Activated CD4-positive, alpha-beta memory T cell treated with anti-CD3 and anti-CD28 coated beads, Interleukin-2, amount 10 ng/mL, durations not matched to agents 7 days and 5 days (primary cell): ENCODE results near the gene HLF. TPM values are rescaled to one million over a fixed set of nuclear protein-coding genes. Genes with fewer than 3 reads are reported as not detected.
A peak's percentile ranks its signal among the peaks of the same experiment; 100 is the strongest.

Experiments
- CTCF ChIA-PET: fragments of 350-600 bp; sonication (Branson Sonifier 250); formaldehyde crosslinking; loops from one replicate; lab custom pipeline; 2021; ENCODE audit warnings: antibody characterized with exemption, inconsistent platforms; lab: Charles Lee
- POLR2A ChIA-PET: fragments of 350-600 bp; sonication (Branson Sonifier 250); formaldehyde crosslinking; loops from one replicate; lab custom pipeline; 2021; ENCODE audit warnings: antibody characterized with exemption; lab: Charles Lee
- DNase-seq: peaks from one replicate; pipeline ENCODE4 v3.0.0-alpha.2; 2020
- H3K27ac Mint-ChIP-seq: one replicate; pipeline ENCODE4 v1.8.0; 2021; ENCODE audit warnings: mild to moderate bottlenecking, mixed read lengths
- H3K27me3 Mint-ChIP-seq: one replicate; pipeline ENCODE4 v1.8.0; 2021; ENCODE audit warnings: mixed read lengths
- H3K36me3 Mint-ChIP-seq: one replicate; pipeline ENCODE4 v1.8.0; 2021; ENCODE audit warnings: low read depth, mixed read lengths
- H3K4me1 Mint-ChIP-seq: one replicate; pipeline ENCODE4 v1.8.0; 2021; ENCODE audit warnings: mixed read lengths
- H3K4me3 Mint-ChIP-seq: one replicate; pipeline ENCODE4 v1.8.0; 2021; ENCODE audit warnings: mild to moderate bottlenecking, mixed read lengths
- H3K9me3 Mint-ChIP-seq: one replicate; pipeline ENCODE4 v1.8.0; 2021; ENCODE audit warnings: mixed read lengths
- total RNA-seq, 2 experiments: library from RNA; stranded (reverse); gene quantifications; one replicate each; pipeline ENCODE4 v1.2.3, GENCODE V29; 2021

The HLF gene
- total RNA-seq, 2 experiments from 2014 or later = 2.8 to 3.3 TPM

GRCh38 chr17:55261311-55261710 lies 3.4 kb upstream of the HLF start:
- Mint-ChIP-seq H3K36me3 (no peaks in the 10 kb centered on the region), H3K27me3 (peaks cover 53% of the 10 kb centered on the region), H3K4me3 (no peak overlapping the region), H3K27ac (no peak overlapping the region), H3K9me3 (no peaks in the 10 kb centered on the region), H3K4me1 (peaks cover 20% of the 10 kb centered on the region)
- DNase-seq = no peak
- ChIA-PET CTCF (interaction anchor here (0.8 kb wide), 1 partner anchor 87 kb away, joined by 4 read pairs; no protein-coding TSS in a partner anchor), POLR2A (no interaction called here)

- peak; percentile 24 for DNase-seq
- Mint-ChIP-seq H3K4me1 (peaks cover 20% of the 10 kb centered on the region), H3K4me3 (peak overlapping the region; percentile 62), H3K36me3 (no peaks in the 10 kb centered on the region), H3K9me3 (no peaks in the 10 kb centered on the region), H3K27me3 (peaks cover 76% of the 10 kb centered on the region), H3K27ac (no peak overlapping the region)
- POLR2A ChIA-PET = interaction anchor here (1.6 to 4.7 kb wide), 2 partner anchors 23 to 26 kb away, joined by 4 to 25 read pairs; no protein-coding TSS in a partner anchor
- CTCF ChIA-PET = interaction anchor here (0.7 to 1.5 kb wide), 5 partner anchors 21 to 92 kb away, joined by 3 to 6 read pairs (median 5); no protein-coding TSS in a partner anchor
Measured at GRCh38 chr17:55263569-55264277, 1.0 kb upstream of the HLF start.

GRCh38 chr17:55264278-55264644 lies 499 bp upstream of the HLF start:
- Mint-ChIP-seq H3K9me3 (no peaks in the 10 kb centered on the region), H3K36me3 (no peaks in the 10 kb centered on the region), H3K27me3 (peaks cover 77% of the 10 kb centered on the region), H3K27ac (no peak overlapping the region), H3K4me3 (peak overlapping the region; percentile 62), H3K4me1 (peaks cover 20% of the 10 kb centered on the region)
- DNase-seq = no peak
- POLR2A ChIA-PET = interaction anchor here (4.7 kb wide), 1 partner anchor 26 kb away, joined by 25 read pairs; no protein-coding TSS in a partner anchor
- CTCF ChIA-PET = interaction anchor here (0.7 to 1.5 kb wide), 5 partner anchors 22 to 92 kb away, joined by 3 to 6 read pairs (median 5); no protein-coding TSS in a partner anchor

GRCh38 chr17:55265311-55266021 lies 706 bp downstream of the HLF start:
- Mint-ChIP-seq H3K4me1 (peaks cover 20% of the 10 kb centered on the region), H3K9me3 (no peaks in the 10 kb centered on the region), H3K27me3 (peaks cover 74% of the 10 kb centered on the region), H3K27ac (no peak overlapping the region), H3K36me3 (no peaks in the 10 kb centered on the region), H3K4me3 (peak overlapping the region; percentile 33)
- CTCF ChIA-PET = interaction anchor here (1.0 to 1.5 kb wide), 3 partner anchors 23 to 83 kb away, joined by 3 to 5 read pairs (median 4); no protein-coding TSS in a partner anchor
- POLR2A ChIA-PET = interaction anchor here (0.6 to 4.7 kb wide), 3 partner anchors 9 to 80 kb away, joined by 3 to 25 read pairs (median 3); no protein-coding TSS in a partner anchor
- no peak for DNase-seq

GRCh38 chr17:55266051-55266957 lies 1.5 kb downstream of the HLF start:
- Mint-ChIP-seq H3K27ac (no peak overlapping the region), H3K4me1 (peaks cover 20% of the 10 kb centered on the region), H3K36me3 (no peaks in the 10 kb centered on the region), H3K9me3 (no peaks in the 10 kb centered on the region), H3K4me3 (peak overlapping the region; percentile 33), H3K27me3 (peaks cover 71% of the 10 kb centered on the region)
- CTCF ChIA-PET = interaction anchor here (0.7 to 1.3 kb wide), 2 partner anchors 28 kb away, joined by 3 to 4 read pairs; no protein-coding TSS in a partner anchor
- no peak for DNase-seq
- POLR2A ChIA-PET = interaction anchor here (1.4 to 4.7 kb wide), 2 partner anchors 10 to 28 kb away, joined by 3 to 25 read pairs; no protein-coding TSS in a partner anchor

GRCh38 chr17:55266958-55267688 lies 2.4 kb downstream of the HLF start:
- no peak overlapping the region for H3K4me3 Mint-ChIP-seq
- DNase-seq = no peak
- H3K27ac Mint-ChIP-seq = no peak overlapping the region
- no peaks in the 10 kb centered on the region for H3K9me3 Mint-ChIP-seq
- ChIA-PET POLR2A (interaction anchor here (4.7 kb wide), 1 partner anchor 29 kb away, joined by 25 read pairs; no protein-coding TSS in a partner anchor), CTCF (interaction anchor here (0.7 kb wide), 1 partner anchor 29 kb away, joined by 3 read pairs; no protein-coding TSS in a partner anchor)
- H3K36me3 Mint-ChIP-seq = no peaks in the 10 kb centered on the region
- peaks cover 63% of the 10 kb centered on the region for H3K27me3 Mint-ChIP-seq
- H3K4me1 Mint-ChIP-seq = peaks cover 20% of the 10 kb centered on the region

- Mint-ChIP-seq H3K4me1 (peaks cover 24% of the 10 kb centered on the region), H3K27me3 (peaks cover 60% of the 10 kb centered on the region), H3K36me3 (no peaks in the 10 kb centered on the region), H3K9me3 (no peaks in the 10 kb centered on the region), H3K4me3 (no peak overlapping the region), H3K27ac (no peak overlapping the region)
- DNase-seq = no peak
- ChIA-PET CTCF (interaction anchor here (1.2 kb wide), 1 partner anchor 29 kb away, joined by 3 read pairs; no protein-coding TSS in a partner anchor), POLR2A (interaction anchor here (4.7 kb wide), 1 partner anchor 30 kb away, joined by 25 read pairs; no protein-coding TSS in a partner anchor)
Measured at GRCh38 chr17:55267777-55268648, 3.3 kb downstream of the HLF start.

- no peaks in the 10 kb centered on the region for H3K9me3 Mint-ChIP-seq
- H3K36me3 Mint-ChIP-seq = no peaks in the 10 kb centered on the region
- no peak overlapping the region for H3K27ac Mint-ChIP-seq
- CTCF ChIA-PET = interaction anchor here (1.2 kb wide), 1 partner anchor 28 kb away, joined by 3 read pairs; no protein-coding TSS in a partner anchor
- no peak overlapping the region for H3K4me3 Mint-ChIP-seq
- POLR2A ChIA-PET = no interaction called here
- peaks cover 53% of the 10 kb centered on the region for H3K27me3 Mint-ChIP-seq
- DNase-seq = no peak
- peaks cover 18% of the 10 kb centered on the region for H3K4me1 Mint-ChIP-seq
Measured at GRCh38 chr17:55268649-55269480, 4.1 kb downstream of the HLF start.

- no peaks in the 10 kb centered on the region for H3K36me3 Mint-ChIP-seq
- ChIA-PET POLR2A (no interaction called here), CTCF (interaction anchor here (1.4 kb wide), 1 partner anchor 25 kb away, joined by 3 read pairs; no protein-coding TSS in a partner anchor)
- H3K9me3 Mint-ChIP-seq = no peaks in the 10 kb centered on the region
- H3K27ac Mint-ChIP-seq = no peak overlapping the region
- H3K27me3 Mint-ChIP-seq = peaks cover 48% of the 10 kb centered on the region
- no peak for DNase-seq
- peaks cover 10% of the 10 kb centered on the region for H3K4me1 Mint-ChIP-seq
- H3K4me3 Mint-ChIP-seq = no peak overlapping the region
Measured at GRCh38 chr17:55269894-55270293, 5.1 kb downstream of the HLF start.

- ChIA-PET POLR2A (no interaction called here), CTCF (no interaction called here)
- no peak overlapping the region for H3K4me3 Mint-ChIP-seq
Measured at GRCh38 chr17:55271223-55271571, 6.4 kb downstream of the HLF start.

More at GRCh38 chr17:55271223-55271571, 6.4 kb downstream of the HLF start:
- Mint-ChIP-seq H3K27me3 (peaks cover 38% of the 10 kb centered on the region), H3K36me3 (no peaks in the 10 kb centered on the region), H3K27ac (no peak overlapping the region), H3K4me1 (peaks cover 5% of the 10 kb centered on the region), H3K9me3 (no peaks in the 10 kb centered on the region)
- no peak for DNase-seq
